ENCODE data around the gene STOX1. TPM values are rescaled to one million over a fixed set of nuclear protein-coding genes. Genes with fewer than 3 reads are reported as not detected.
"Not testable (repeated sequence)": the region's sequence is repeated elsewhere in the genome, so short reads cannot be mapped to it uniquely, and the experiment has no call there.

The STOX1 gene
- total RNA-seq, 1 experiment from 2014 or later: 5.9 TPM

GRCh38 chr10:68932860-68933259, 105.5 kb downstream of the STOX1 start:
- H3K4me2 ChIP-seq (ENCODE audit: low read length); H3K79me2 ChIP-seq (ENCODE audit: insufficient read depth, low read length); RAD21 ChIA-PET (ENCODE audit: low non-redundant PET in 1 of 2, low total read pairs in 2 of 2, uncharacterized antibody in 2 of 2, unreplicated experiment in 2 of 2); H4K20me1 ChIP-seq (ENCODE audit: insufficient read depth); intact Hi-C loops (cut with micrococcal nuclease); H3K36me3 ChIP-seq (ENCODE audit: control insufficient read depth in 1 of 2, insufficient read depth in 2 of 2, low read length in 2 of 2); H3K27me3 ChIP-seq (ENCODE audit: insufficient read depth, low read length); BruUV-seq (replicated peaks); H3K27ac ChIP-seq (ENCODE audit: low read depth, low read length); POLR2A ChIA-PET; H3K4me3 ChIP-seq (replicated peaks in 1 of 2; ENCODE audit: low read depth in 1 of 2, low read length in 2 of 2); H3K9ac ChIP-seq (ENCODE audit: low read length); DNase-seq (ENCODE audit: low read depth, low spot score); CTCF ChIA-PET; H3K4me1 ChIP-seq (ENCODE audit: control insufficient read depth in 1 of 2, insufficient read depth in 2 of 2, low read length in 2 of 2); H3K9me3 ChIP-seq (ENCODE audit: control insufficient read depth in 1 of 2, insufficient read depth in 1 of 2, low read depth in 1 of 2, low read length in 2 of 2); H3K9me2 ChIP-seq (ENCODE audit: insufficient read depth); H2AFZ ChIP-seq (ENCODE audit: low read depth, low read length, poor library complexity, severe bottlenecking); ATAC-seq: not testable (repeated sequence)

- no peaks in the 10 kb centered on the region for H4K20me1 ChIP-seq (ENCODE audit: insufficient read depth)
- H3K9ac ChIP-seq (ENCODE audit: low read length): no peak overlapping the region
- H3K27me3 ChIP-seq (ENCODE audit: insufficient read depth, low read length): no peaks in the 10 kb centered on the region
- no peaks in the 10 kb centered on the region for H3K4me1 ChIP-seq (ENCODE audit: control insufficient read depth in 1 of 2, insufficient read depth in 2 of 2, low read length in 2 of 2)
- H3K9me3 ChIP-seq (ENCODE audit: control insufficient read depth in 1 of 2, insufficient read depth in 1 of 2, low read depth in 1 of 2, low read length in 2 of 2): no peaks in the 10 kb centered on the region
- no peak overlapping the region for H2AFZ ChIP-seq (ENCODE audit: low read depth, low read length, poor library complexity, severe bottlenecking)
- intact Hi-C loops (cut with micrococcal nuclease): no loop called here
- H3K9me2 ChIP-seq (ENCODE audit: insufficient read depth): no peaks in the 10 kb centered on the region
- ChIA-PET CTCF (no interaction called here), POLR2A (no interaction called here), RAD21 (ENCODE audit: low non-redundant PET in 1 of 2, low total read pairs in 2 of 2, uncharacterized antibody in 2 of 2, unreplicated experiment in 2 of 2) (no interaction called here)
- H3K27ac ChIP-seq (ENCODE audit: low read depth, low read length): no peak overlapping the region
- ATAC-seq: no peak
- no peak for DNase-seq (ENCODE audit: low read depth, low spot score)
- no peak overlapping the region for H3K4me3 ChIP-seq (replicated peaks in 1 of 2; ENCODE audit: low read depth in 1 of 2, low read length in 2 of 2)
- no peak overlapping the region for H3K4me2 ChIP-seq (ENCODE audit: low read length)
- H3K36me3 ChIP-seq (ENCODE audit: control insufficient read depth in 1 of 2, insufficient read depth in 2 of 2, low read length in 2 of 2): peaks cover 5% of the 10 kb centered on the region in 2 experiments; a peak in 3 of 4 replicates
- no peaks in the 10 kb centered on the region for H3K79me2 ChIP-seq (ENCODE audit: insufficient read depth, low read length)
- no TSS peak for BruUV-seq (replicated peaks)
- TF ChIP-seq SRF (IDR thresholded peaks at IDR 0.05; ENCODE audit: low read depth) (no peak), ZBTB33 (IDR thresholded peaks at IDR 0.05; ENCODE audit: extremely low read depth, insufficient replicate concordance, low read length) (no peak), TCF7L2 (IDR thresholded peaks at IDR 0.05; ENCODE audit: borderline replicate concordance, extremely low read depth, insufficient read depth, insufficient read length) (no peak), RAD21 (IDR thresholded peaks at IDR 0.05; ENCODE audit: low read depth) (no peak), ZFX (IDR thresholded peaks at IDR 0.05) (no peak), REST (IDR thresholded peaks at IDR 0.05; ENCODE audit: low read depth) (no peak), EZH2phosphoT487 (IDR thresholded peaks at IDR 0.05; ENCODE audit: borderline replicate concordance) (no peak), FOSL1 (IDR thresholded peaks at IDR 0.05; ENCODE audit: low read depth) (no peak), ELF1 (IDR thresholded peaks at IDR 0.05; ENCODE audit: borderline replicate concordance, low read depth) (no peak), CEBPB (IDR thresholded peaks at IDR 0.05; ENCODE audit: low read depth) (no peak), YY1 (IDR thresholded peaks at IDR 0.05; ENCODE audit: extremely low read depth, insufficient replicate concordance, low read depth, low read length) (no peak)
- TF ChIP-seq, protein P1, sequence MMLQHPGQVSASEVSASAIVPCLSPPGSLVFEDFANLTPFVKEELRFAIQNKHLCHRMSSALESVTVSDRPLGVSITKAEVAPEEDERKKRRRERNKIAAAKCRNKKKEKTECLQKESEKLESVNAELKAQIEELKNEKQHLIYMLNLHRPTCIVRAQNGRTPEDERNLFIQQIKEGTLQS (IDR thresholded peaks at IDR 0.05): no peak
- TF ChIP-seq, protein P2, sequence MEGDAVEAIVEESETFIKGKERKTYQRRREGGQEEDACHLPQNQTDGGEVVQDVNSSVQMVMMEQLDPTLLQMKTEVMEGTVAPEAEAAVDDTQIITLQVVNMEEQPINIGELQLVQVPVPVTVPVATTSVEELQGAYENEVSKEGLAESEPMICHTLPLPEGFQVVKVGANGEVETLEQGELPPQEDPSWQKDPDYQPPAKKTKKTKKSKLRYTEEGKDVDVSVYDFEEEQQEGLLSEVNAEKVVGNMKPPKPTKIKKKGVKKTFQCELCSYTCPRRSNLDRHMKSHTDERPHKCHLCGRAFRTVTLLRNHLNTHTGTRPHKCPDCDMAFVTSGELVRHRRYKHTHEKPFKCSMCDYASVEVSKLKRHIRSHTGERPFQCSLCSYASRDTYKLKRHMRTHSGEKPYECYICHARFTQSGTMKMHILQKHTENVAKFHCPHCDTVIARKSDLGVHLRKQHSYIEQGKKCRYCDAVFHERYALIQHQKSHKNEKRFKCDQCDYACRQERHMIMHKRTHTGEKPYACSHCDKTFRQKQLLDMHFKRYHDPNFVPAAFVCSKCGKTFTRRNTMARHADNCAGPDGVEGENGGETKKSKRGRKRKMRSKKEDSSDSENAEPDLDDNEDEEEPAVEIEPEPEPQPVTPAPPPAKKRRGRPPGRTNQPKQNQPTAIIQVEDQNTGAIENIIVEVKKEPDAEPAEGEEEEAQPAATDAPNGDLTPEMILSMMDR (IDR thresholded peaks at IDR 0.05 in 2 of 3, conservative IDR thresholded peaks at IDR 0.05 in 1 of 3; ENCODE audit: borderline replicate concordance in 1 of 3, insufficient read depth in 1 of 3, low read depth in 2 of 3, low read length in 2 of 3): no peak
Measured at GRCh38 chr10:68934994-68935393, 107.7 kb downstream of the STOX1 start.

Measured in HCT116 (cell line).